Loucy (cell line): Measurements from ENCODE around the gene SLC22A4.

Experiments used
- H2AFZ ChIP-seq: fragments of 200-600 bp; sonication (generic); 2 replicates; pipeline ENCODE4 v1.6.0; 2016; ENCODE audit warnings: antibody characterized with exemption, mild to moderate bottlenecking, low read length, moderate library complexity
- H3F3A ChIP-seq: fragments of 200-600 bp; 2 replicates; pipeline ENCODE4 v1.6.0; 2016; ENCODE audit warnings: antibody characterized with exemption, low read depth, mild to moderate bottlenecking
- H3K27me3 ChIP-seq: fragments of 200-600 bp; sonication (generic); 2 replicates; pipeline ENCODE4 v1.6.1; 2014; ENCODE audit warnings: low read length, mild to moderate bottlenecking; ENCODE audit not compliant: insufficient read depth, poor library complexity, severe bottlenecking
- H3K36me3 ChIP-seq: fragments of 200-600 bp; sonication (generic); 2 replicates; pipeline ENCODE4 v1.6.1; 2016; ENCODE audit warnings: low read length; ENCODE audit not compliant: insufficient read depth
- H3K4me1 ChIP-seq: fragments of 200-600 bp; sonication (generic); 2 replicates; pipeline ENCODE4 v1.5.1; 2014; ENCODE audit warnings: low read length, mild to moderate bottlenecking; ENCODE audit not compliant: insufficient read depth, poor library complexity, severe bottlenecking
- H3K4me2 ChIP-seq: fragments of 200-600 bp; sonication (generic); 2 replicates; pipeline ENCODE4 v1.6.0; 2014; ENCODE audit warnings: antibody characterized with exemption, low read length, low read depth, mild to moderate bottlenecking; ENCODE audit not compliant: poor library complexity, severe bottlenecking
- H3K4me3 ChIP-seq: fragments of 200-600 bp; sonication (generic); 2 replicates; pipeline ENCODE4 v1.5.1; 2014; ENCODE audit warnings: low read length, mild to moderate bottlenecking, mixed read lengths; ENCODE audit not compliant: poor library complexity, severe bottlenecking
- H3K79me2 ChIP-seq: fragments of 200-600 bp; sonication (generic); 2 replicates; pipeline ENCODE4 v1.6.1; 2014; ENCODE audit warnings: low read length; ENCODE audit not compliant: insufficient read depth
- H3K9ac ChIP-seq: fragments of 200-600 bp; sonication (generic); 2 replicates; pipeline ENCODE4 v1.6.0; 2014; ENCODE audit warnings: mild to moderate bottlenecking, low read depth, low read length, moderate library complexity; ENCODE audit not compliant: poor library complexity, severe bottlenecking
- H3K9me2 ChIP-seq: fragments of 200-600 bp; sonication (generic); replicated peaks from 2 replicates; pipeline ENCODE4 v1.6.1; 2016; ENCODE audit warnings: low read depth, low read length, mixed read lengths
- H3K9me3 ChIP-seq: fragments of 200-600 bp; sonication (generic); 2 replicates; pipeline ENCODE4 v1.6.1; 2014; ENCODE audit warnings: mild to moderate bottlenecking, antibody characterized with exemption, low read length, low read depth; ENCODE audit not compliant: insufficient read depth
- H4K20me1 ChIP-seq: fragments of 200-600 bp; sonication (generic); 2 replicates; pipeline ENCODE4 v1.6.0; 2014; ENCODE audit warnings: antibody characterized with exemption, low read length, mild to moderate bottlenecking; ENCODE audit not compliant: insufficient read depth, poor library complexity, severe bottlenecking
- EZH2phosphoT487 ChIP-seq: fragments of 200-600 bp; IDR thresholded peaks from 2 replicates; pipeline ENCODE4 v1.6.1; 2018; ENCODE audit warnings: antibody characterized with exemption, mild to moderate bottlenecking, moderate library complexity, borderline replicate concordance
- TF ChIP-seq, protein P1 (sequence below): fragments of 200-600 bp; sonication (generic); conservative IDR thresholded peaks from 2 replicates; pipeline ENCODE4 v1.5.1; 2014; ENCODE audit warnings: mild to moderate bottlenecking, antibody characterized with exemption, low read length

Gene SLC22A4

DNA sequence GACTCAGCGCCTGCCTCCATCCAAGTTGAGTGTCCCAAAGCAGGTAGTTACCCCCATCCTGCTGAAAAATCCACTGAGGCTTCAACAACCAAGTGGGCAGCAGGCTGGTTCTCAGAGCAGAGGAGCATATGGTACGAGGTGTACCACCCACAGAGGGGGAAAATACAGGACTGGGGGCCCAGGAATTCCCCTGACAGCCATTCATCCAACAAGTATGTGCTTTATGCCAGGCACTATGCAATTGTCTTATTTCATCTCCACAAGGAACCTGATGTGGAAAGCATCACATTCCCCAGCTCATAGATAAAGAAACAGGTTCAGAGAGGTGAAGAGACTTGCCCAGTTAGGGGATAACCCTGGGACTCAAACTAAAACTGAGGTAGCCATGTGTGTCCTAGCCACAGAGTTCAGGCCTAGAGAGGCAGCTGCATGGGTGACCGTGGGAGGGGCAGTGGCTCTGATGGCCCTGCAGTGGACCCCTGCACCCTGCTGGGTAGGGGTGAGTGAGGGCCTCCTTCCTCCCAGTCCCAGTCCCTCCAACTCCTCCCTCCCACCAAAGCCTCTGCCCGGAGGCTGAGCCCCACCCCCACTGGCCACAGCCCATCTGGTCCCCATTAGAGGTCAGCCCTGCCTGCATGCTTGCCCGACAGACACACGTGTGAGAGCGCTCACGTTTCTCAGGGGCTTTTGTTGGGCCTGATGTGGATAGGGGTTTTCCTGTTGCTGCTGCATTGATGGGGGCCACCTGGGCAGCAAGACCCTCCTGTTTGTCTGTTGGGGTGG lies 25.2 kb upstream of the SLC22A4 start:
- no peak overlapping the region for H3K4me2 ChIP-seq
- H3K9me2 ChIP-seq = no peaks in the 10 kb centered on the region
- H3K9me3 ChIP-seq = no peaks in the 10 kb centered on the region
- H3K4me1 ChIP-seq = peaks cover 7% of the 10 kb centered on the region
- no peaks in the 10 kb centered on the region for H4K20me1 ChIP-seq
- no peak for TF ChIP-seq EZH2phosphoT487
- TF ChIP-seq, protein P1, sequence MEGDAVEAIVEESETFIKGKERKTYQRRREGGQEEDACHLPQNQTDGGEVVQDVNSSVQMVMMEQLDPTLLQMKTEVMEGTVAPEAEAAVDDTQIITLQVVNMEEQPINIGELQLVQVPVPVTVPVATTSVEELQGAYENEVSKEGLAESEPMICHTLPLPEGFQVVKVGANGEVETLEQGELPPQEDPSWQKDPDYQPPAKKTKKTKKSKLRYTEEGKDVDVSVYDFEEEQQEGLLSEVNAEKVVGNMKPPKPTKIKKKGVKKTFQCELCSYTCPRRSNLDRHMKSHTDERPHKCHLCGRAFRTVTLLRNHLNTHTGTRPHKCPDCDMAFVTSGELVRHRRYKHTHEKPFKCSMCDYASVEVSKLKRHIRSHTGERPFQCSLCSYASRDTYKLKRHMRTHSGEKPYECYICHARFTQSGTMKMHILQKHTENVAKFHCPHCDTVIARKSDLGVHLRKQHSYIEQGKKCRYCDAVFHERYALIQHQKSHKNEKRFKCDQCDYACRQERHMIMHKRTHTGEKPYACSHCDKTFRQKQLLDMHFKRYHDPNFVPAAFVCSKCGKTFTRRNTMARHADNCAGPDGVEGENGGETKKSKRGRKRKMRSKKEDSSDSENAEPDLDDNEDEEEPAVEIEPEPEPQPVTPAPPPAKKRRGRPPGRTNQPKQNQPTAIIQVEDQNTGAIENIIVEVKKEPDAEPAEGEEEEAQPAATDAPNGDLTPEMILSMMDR = no peak
- H3K4me3 ChIP-seq = no peak overlapping the region
- no peaks in the 10 kb centered on the region for H3F3A ChIP-seq
- H3K9ac ChIP-seq = no peak overlapping the region
- H2AFZ ChIP-seq = no peak overlapping the region
- no peaks in the 10 kb centered on the region for H3K79me2 ChIP-seq
- no peaks in the 10 kb centered on the region for H3K36me3 ChIP-seq
- no peaks in the 10 kb centered on the region for H3K27me3 ChIP-seq

DNA sequence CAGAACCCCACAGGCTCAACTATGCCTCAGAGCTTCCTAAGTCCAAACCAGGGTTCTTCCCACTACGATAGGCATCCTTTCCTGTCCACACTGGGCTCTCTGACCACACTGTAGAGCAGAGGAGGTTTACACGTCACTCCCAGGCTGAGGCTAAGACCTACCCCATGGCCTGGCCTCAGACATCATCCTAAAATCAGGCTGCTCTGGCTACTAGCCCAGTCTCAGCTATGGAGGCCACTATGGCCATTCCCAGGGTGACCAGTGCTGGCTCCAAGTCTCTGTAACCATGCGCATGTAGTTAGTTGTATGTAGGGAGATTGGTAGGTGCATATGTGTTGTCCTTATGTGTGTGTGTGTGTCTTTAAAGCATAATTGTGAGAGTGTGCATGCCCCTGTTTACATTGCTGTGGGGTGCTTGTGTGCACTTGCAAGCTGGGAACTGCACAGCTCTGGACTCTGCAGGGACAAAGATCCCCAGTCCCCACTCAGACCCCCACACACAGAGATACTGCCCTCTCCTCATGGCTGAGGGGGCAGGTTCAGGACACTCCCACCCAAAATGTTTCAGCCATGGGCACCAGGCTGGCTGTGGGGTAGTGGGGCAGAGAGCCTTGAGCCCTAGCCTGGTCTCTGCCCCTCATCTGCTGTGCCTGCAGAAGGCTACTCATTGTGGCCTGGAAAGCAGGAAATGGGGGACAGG lies 24.4 kb upstream of the SLC22A4 start:
- Histone ChIP-seq H3K9ac (no peak overlapping the region), H3K79me2 (no peaks in the 10 kb centered on the region), H3K4me1 (peaks cover 3% of the 10 kb centered on the region), H2AFZ (no peak overlapping the region), H3K27me3 (no peaks in the 10 kb centered on the region), H3K4me2 (no peak overlapping the region), H3K36me3 (no peaks in the 10 kb centered on the region), H3F3A (no peaks in the 10 kb centered on the region), H4K20me1 (no peaks in the 10 kb centered on the region), H3K4me3 (no peak overlapping the region), H3K9me3 (no peaks in the 10 kb centered on the region), H3K9me2 (no peaks in the 10 kb centered on the region)
- TF ChIP-seq, protein P1 = no peak
- TF ChIP-seq EZH2phosphoT487 = no peak

DNA sequence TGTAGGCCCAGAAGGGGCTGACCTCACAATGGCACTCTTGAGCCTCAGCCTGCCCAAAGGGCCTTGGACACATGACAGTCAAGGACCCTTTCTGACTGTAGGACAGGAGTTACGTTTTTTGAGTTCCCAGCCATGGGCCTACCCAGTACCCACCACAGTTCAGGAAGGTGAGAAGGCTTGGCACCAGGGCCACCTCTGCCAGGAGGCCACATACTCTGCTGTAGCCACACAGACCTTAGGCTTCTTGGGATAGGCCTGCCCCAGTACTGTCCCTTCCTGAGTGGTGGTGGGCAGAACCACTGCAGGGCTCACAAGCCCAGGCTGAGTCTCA lies 23.9 kb upstream of the SLC22A4 start:
- H3K4me1 ChIP-seq = peaks cover 3% of the 10 kb centered on the region
- no peak overlapping the region for H3K4me2 ChIP-seq
- no peak overlapping the region for H3K4me3 ChIP-seq
- H3K9ac ChIP-seq = no peak overlapping the region
- no peaks in the 10 kb centered on the region for H3K9me2 ChIP-seq
- H4K20me1 ChIP-seq = no peaks in the 10 kb centered on the region
- H3K36me3 ChIP-seq = no peaks in the 10 kb centered on the region
- H3F3A ChIP-seq = no peaks in the 10 kb centered on the region
- H3K79me2 ChIP-seq = no peaks in the 10 kb centered on the region
- TF ChIP-seq, protein P1 = no peak
- TF ChIP-seq EZH2phosphoT487 = no peak
- no peaks in the 10 kb centered on the region for H3K27me3 ChIP-seq
- H3K9me3 ChIP-seq = no peaks in the 10 kb centered on the region
- H2AFZ ChIP-seq = no peak overlapping the region
